RPMI8226 (cell line): ENCODE results near the gene EXD3.
"Not testable (repeated sequence)": the region's sequence is repeated elsewhere in the genome, so short reads cannot be mapped to it uniquely, and the experiment has no call there.

Experiments used
- DNase-seq: peaks from one replicate; pipeline ENCODE4 v3.0.0-alpha.2; 2015

Gene EXD3

DNA sequence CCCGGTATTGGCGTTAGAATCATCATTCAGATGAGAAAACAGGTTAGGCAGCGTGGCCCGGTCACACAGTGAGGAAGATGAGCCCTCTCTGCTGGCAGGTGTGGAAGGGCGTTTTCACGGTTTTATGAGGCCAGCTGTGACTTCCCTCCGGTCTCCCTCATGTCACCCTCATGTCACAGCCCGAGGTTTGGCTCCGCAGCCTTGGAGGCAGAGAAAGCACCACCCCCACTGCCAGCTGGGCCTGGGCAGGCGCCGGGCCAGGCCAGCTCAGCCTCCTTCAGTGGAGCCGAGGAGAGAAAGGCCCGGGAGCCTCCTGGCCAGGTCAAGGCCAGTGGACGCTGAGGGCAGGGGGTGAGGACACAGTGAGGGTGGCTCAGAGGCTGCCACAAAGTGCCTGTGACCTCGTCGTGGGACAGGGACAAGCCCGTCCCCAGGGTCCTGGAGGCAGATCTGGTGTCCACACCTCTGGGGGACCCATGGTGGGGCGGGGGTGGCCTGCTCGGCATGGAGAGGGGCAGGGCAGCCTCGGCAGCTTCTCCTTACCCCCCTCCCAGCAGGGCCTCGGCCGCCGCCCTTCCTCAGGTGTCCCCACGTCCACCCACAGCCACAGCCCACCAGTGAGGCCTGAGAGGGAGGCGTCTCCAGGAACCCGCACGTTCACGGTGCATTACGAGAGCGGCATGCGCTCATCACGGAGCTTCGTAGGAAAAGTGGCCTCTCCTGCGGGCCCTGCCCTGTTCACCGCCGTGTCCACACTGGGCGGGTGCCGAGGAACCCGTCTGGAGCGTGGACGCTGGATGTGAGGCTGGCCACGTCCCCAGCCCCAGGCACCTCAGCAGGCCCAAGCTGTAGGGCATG lies 32.2 kb downstream of the EXD3 start:
- peak; percentile 91 for DNase-seq

GRCh38 chr9:137389428-137389746 lies 33.6 kb downstream of the EXD3 start:
- no peak for DNase-seq

DNA sequence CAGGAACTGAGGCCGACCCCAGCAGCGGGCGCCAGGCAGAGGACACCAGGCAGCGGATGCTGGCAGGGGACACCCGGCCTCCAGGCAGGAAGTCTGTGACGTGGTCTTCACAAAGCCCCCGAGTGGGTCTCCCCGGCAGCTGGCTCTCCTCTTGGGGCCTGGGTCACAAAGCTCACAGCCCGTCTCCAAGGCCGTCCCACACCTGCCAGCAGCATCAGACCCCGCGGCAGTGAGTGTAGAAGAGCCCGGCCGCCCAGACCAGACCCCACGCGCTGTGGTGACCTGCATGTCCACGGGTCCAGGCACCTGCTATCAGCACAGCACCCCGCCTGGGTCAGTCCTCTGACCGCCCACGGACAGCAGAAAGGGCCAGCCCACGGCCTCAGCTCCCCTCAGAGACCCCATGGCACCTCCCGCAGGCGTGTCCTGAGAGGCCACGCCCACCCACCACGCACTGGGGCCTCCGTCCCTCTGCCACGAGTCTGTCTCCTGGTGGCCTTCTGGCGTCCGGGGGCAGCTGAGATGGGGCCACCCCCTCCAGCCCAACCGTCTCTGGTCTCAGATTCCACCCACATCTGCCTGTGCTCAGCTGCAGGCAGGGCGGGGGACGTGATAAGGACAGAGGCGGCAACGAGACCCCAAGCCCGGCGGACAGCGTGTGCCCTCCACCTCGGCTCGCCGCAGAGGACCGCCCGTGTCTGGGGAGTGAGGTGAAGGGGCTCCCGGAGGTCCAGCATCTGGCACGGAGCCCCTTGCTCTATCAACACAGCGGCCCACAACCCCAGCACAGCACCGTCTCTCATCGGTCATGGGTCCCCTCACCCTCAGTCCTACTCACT lies 34.2 kb downstream of the EXD3 start:
- DNase-seq: no peak

DNA sequence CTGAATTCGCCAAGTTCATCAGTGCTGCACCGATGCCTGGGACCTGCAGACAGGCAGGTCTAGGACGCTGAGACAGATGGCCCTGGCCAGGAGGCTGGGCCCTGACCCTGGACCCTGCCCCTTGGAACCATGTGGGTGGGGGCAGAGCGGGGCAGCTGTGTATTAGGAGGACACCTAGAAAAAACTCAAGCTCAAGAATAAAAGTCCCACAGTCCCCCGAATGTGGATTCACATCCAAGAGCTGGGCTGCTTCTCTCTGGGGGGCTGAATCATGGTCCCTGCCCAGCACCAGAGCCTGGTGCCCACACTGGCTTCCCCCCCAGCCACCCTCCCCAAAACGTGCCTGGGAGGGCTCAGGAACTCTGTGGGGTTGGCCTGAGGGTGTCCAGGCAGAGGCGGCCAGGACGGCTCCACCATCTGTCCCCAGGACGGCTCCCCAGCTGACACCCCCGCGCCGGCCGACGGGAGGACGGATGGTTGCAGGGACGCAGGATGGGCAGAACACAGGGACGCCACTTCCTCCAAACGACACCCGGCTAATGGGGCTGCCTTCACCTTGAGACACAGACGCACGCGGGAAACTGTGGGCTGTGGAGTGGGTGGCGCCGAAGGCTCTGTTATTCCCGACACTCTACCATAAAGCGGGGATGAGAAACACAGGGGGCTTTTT lies 34.9 kb downstream of the EXD3 start:
- DNase-seq: no peak

GRCh38 chr9:137387114-137387890 lies 35.7 kb downstream of the EXD3 start:
- no peak for DNase-seq

- not testable (repeated sequence) for DNase-seq
Observed at GRCh38 chr9:137386507-137387113, 36.4 kb downstream of the EXD3 start.

GRCh38 chr9:137385061-137385655 lies 37.8 kb downstream of the EXD3 start:
- DNase-seq: no peak

DNA sequence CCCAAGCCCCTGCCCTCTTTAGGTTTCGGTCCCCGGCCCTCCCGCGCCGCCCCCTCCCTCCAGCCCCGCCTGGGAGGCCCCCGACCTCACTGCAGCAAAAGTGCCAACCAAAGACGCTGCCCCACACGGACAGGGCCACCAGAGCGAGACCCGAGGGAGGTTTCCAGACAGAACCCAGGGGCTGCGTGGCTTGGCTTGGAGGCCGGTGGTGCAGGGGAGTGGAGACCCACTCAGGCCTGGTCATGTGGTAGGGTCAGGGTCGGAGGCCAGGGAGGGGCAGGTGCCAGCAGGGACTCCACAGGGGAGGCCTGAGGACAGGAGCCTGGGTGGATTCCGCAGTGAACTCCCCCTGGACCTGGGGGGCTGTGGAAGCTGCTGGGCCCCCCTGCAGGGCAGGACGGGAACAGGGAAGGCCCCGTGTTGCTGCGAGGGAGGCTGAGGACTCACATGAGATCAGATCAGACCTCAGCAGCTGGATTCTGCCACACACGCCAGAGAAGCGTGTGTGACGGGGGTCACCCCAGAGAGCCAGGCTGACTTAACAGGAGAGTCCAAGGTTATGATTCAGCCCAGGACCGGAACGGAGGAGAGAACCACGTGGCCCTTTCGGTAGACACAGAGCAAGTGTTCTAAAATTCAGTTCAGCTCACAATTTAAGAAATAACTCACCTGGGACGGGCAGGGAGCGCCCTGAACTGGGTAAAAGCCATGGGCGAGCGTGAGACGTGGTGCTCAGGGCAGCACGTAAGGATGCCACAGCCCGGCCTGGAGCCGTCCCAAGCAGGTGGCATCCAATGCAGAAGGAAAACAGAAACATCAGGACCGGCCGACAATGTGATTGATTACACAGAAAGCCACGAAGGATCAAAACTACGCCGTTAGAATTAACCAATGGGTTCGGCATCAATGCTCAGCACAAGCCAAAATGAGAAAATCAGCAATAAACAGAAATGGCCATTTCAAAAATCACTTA lies 38.9 kb downstream of the EXD3 start:
- no peak for DNase-seq

DNA sequence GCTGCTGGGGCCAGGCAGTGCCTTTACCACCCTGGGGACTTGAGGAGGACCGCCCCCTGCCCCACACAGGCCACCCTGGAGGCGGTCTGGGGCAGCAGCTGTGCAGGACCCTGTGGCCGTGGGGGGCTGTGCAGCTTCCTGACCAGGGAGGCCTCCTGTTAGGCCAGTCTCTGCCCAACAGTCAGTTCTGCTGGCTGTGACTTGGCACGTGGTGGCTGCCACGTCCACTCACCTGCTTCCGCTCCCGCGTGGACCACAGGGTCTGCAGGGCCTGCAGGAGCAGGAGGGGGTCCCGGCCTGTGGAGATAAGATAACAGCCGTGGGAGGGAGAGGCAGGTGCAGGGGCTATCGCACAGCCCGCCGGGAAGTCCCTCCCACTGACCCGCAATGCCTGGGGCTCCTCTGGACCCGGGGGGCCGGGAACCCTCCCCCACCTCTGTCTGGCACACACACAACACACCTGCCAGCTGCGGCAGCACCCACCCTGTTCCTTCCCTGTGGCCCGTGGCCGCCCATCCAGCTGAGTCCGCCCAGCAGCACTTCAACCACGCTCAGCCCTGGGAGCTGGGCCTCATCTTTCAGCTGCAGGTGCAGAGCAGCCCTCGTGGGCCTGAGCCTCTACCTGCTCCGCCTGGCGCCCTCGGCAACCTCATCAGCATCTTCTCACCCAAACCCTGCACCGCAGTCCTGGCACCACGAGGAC lies 39.7 kb downstream of the EXD3 start:
- DNase-seq: peak; percentile 57

DNA sequence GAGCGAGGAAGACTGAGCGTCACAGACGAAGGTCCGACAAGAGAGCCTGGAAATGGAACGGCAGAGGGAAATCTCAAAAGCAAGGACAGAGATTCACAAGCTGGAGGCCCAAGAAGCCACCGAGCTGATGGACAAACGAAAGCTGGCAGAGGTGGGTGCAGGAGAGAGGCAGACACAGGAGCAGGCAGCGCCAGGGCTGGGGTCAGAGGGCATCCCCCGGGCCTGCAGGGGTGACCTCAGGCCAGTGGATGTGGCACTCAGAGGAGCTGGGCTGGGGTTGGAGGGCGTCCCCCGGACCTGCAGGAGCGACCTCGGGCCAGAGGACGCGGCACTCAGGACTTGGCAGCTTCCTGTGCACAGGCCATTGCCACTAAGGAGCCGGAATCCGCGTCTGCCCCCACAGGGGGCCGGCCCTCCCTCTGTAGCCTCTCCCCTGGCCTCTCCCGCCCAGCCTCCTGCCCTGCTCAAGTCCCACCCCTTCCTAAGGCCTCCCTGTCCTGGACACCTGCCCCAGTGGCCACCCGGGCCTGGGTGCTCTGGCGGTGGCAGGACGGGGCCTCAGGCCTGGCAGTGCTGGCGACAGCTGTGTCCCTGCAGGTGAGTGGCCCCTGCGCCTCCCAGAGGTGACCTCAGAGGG lies 40.4 kb downstream of the EXD3 start:
- DNase-seq: no peak

DNA sequence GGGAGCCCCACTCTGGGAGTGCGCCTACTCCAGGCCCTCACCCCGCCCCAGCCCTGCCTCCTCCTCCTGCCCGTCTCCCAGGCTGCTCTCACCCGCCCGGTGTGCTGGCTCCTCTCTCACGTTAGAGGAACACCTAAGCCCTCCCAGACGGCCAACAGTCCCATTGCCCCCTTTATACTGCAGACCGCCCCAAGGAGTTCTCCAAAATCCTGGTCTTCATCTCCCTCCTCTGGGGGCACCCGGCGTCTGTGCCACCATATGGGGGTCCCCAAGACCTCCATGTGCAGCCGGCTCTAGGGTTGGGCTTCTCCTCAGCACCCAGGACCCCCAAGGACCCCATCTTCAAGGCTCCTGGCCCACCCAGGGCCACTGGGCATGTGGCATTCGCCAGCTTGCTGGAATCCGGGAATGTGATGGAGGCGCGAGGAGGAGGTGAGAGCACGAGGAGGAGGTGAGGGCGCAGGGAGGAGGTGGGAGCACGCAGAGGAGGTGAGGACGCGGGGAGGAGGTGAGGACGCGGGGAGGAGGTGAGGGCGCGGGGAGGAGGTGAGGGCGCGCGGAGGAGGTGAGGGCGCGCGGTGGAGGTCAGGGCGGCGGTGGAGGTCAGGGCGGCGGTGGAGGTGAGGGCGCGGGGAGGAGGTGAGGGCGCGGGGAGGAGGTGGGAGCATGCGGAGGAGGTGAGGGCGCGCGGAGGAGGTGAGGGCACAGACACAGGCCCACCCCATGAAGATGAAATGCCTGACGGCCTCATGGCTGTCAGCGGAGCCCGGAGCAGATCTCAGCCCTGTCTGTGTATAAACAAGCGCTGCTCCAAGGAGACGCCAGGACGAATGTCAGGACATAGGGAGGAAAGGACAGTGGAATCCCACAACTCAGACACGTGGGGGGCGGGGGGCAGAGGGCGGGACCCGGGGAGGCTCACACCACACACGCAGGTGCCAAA lies 41.2 kb downstream of the EXD3 start:
- no peak for DNase-seq

DNA sequence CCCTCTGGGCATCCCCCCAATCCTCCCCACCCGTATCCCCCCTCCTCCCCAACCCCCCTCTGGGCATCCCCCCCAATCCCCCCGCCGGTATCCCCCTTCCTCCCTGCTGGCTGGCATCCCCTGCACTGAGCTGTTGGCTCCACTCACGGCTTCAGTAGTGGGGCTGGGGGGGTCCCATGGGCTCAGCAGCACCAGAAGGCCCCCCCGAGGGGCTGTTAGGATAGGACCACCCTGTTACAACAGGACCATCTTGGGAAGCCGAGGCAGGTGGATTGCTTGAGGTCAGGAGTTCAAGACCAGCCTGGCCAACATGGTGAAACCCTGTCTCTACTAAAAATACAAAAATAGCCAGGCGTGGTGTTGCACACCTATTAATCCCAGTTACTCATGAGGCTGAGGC lies 42.4 kb downstream of the EXD3 start:
- no peak for DNase-seq

DNA sequence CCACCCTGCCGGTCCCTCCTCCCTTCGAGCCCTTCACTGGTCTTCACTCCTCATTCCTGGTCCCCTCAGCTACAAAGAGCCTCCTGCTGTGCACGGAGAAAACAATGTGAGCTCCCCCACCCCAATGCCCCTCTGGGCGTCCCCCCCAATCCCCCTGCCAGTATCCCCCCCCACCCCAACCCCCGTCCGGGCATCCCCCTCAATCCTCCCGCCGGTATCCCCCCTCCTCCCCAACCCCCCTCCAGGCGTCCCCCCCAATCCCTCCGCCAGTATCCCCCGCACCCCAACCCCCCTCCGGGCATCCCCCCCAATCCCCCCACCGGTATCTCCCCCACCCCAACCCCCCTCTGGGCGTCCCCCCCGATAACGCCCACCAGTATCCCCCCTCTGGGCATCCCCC lies 42.8 kb downstream of the EXD3 start:
- no peak for DNase-seq

DNA sequence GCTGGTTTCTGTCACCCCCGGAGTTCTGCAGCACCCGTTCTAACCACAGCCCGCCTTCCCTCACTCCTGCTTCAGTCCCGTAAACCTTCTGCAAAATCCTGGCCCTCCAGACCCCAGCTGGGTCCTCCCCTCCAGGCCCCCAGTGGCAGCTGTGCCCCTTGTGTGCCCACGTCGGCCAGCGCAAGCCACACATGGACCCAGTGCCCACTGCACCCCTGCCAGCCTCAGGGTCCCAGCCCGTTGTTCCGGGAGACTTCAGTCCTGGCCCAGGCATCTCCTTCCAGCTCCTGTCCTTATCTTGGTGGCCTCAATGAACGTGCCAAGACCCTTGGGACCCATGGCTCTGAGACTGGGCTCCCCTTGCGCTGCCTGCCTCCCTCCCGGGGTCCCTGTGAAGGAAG lies 43.2 kb downstream of the EXD3 start:
- DNase-seq: no peak

DNA sequence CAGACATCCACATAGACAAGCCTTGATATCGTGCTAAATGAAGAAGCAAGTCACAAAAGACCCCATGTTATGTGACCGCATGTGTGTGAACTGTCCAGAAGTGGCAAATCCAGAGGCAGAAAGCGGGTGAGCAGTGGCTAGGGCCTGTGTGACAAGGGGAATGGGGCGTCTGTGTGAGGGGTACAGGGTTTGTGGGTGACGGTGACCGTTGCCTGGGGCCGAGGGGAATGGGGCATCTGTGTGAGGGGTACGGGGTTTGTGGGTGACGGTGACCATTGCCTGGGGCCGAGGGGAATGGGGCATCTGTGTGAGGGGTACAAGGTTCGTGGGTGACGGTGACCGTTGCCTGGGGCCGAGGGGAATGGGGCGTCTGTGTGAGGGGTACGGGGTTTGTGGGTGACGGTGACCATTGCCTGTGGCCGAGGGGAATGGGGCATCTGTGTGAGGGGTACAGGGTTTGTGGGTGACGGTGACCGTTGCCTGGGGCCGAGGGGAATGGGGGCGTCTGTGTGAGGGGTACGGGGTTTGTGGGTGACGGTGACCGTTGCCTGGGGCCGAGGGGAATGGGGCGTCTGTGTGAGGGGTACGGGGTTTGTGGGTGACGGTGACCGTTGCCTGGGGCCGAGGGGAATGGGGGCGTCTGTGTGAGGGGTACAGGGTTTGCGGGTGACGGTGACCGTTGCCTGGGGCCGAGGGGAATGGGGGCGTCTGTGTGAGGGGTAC lies 44.1 kb downstream of the EXD3 start:
- DNase-seq: not testable (repeated sequence)

DNA sequence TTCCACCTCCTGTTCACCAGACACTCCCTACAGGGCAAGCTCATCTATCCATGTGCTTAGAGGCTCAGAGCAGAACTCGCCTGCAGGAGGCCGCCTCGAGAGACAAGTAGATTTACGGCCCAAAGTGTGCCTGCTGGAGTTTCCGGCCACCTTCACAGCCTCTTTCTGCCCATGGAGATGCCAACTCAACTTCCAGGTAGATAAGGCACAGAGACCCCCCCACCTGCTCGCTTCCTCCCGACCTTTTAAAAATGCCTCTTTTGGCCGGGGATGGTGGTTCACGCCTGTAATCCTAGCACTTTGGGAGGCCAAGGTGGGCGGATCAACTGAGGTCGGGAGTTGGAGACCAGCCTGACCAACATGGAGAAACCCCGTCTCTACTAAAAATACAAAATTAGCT lies 46.6 kb downstream of the EXD3 start:
- DNase-seq: no peak

- no peak for DNase-seq
Observed at GRCh38 chr9:137375321-137376058, 47.5 kb downstream of the EXD3 start.
